GM12878 (cell line): Measurements from ENCODE around the gene CHCHD6.

Experiments used
- TBL1XR1 ChIP-seq: IDR thresholded peaks from 2 replicates; pipeline ENCODE4 v1.6.1; 2012; ENCODE audit warnings: low read depth, low read length, improper control_type of control experiment
- TF ChIP-seq, protein P1 (sequence below), 3 experiments: IDR thresholded peaks in 2 of 3; conservative IDR thresholded peaks in 1 of 3; 2 replicates each; pipeline ENCODE4 v1.5.1; 2011; ENCODE audit warnings: low read depth in 3 of 3, low read length in 3 of 3, mild to moderate bottlenecking in 3 of 3, control low read depth in 2 of 3, moderate library complexity in 2 of 3, inconsistent platforms in 1 of 3, mixed read lengths in 1 of 3; ENCODE audit not compliant: control insufficient read depth in 2 of 3, insufficient read depth in 1 of 3; ENCODE audit errors: extremely low read depth in 1 of 3

DNA sequence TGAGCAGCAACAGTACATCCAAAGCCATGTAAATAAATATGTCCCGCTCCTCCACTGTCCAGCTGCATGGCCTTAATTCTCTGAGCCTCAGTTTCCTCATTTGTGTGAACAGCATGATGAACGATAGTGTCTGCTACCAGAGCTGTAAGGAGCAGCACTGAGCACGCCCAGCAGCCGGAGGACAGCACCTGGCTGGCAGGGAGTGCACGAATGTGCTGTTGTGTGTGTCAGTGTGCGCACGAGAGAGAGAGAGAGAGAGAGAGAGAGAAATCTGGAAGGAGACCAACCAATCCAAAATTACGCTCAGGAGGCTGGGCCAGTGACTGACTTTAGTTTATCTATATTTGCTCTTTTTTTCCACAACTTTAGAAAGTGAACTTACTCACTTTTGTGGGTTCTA, 252.3 kb downstream of the CHCHD6 start:
- no peak for TF ChIP-seq TBL1XR1
- TF ChIP-seq, protein P1, sequence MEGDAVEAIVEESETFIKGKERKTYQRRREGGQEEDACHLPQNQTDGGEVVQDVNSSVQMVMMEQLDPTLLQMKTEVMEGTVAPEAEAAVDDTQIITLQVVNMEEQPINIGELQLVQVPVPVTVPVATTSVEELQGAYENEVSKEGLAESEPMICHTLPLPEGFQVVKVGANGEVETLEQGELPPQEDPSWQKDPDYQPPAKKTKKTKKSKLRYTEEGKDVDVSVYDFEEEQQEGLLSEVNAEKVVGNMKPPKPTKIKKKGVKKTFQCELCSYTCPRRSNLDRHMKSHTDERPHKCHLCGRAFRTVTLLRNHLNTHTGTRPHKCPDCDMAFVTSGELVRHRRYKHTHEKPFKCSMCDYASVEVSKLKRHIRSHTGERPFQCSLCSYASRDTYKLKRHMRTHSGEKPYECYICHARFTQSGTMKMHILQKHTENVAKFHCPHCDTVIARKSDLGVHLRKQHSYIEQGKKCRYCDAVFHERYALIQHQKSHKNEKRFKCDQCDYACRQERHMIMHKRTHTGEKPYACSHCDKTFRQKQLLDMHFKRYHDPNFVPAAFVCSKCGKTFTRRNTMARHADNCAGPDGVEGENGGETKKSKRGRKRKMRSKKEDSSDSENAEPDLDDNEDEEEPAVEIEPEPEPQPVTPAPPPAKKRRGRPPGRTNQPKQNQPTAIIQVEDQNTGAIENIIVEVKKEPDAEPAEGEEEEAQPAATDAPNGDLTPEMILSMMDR (IDR thresholded peaks at IDR 0.05 in 2 of 3, conservative IDR thresholded peaks at IDR 0.05 in 1 of 3; ENCODE audit: control insufficient read depth in 2 of 3, extremely low read depth in 1 of 3, insufficient read depth in 1 of 3, low read depth in 3 of 3, low read length in 3 of 3): no peak
